Neuronal stem cell (in vitro differentiated cells): ENCODE results near the gene ULK3.

ENCODE experiments used
- DNase-seq: peaks from one replicate; pipeline ENCODE4 v3.0.0-alpha.2; 2013; ENCODE audit warnings: low spot score
- H2AFZ ChIP-seq: one replicate; pipeline ENCODE4 v1.6.1; 2013; ENCODE audit warnings: mild to moderate bottlenecking, low read length, inconsistent platforms
- H2AK5ac ChIP-seq: 2 replicates; pipeline ENCODE4 v1.6.1; 2013; ENCODE audit warnings: low read depth, mild to moderate bottlenecking, inconsistent platforms, low read length, moderate library complexity, mixed read lengths
- H2BK120ac ChIP-seq: 2 replicates; pipeline ENCODE4 v1.6.1; 2013; ENCODE audit warnings: low read depth, mild to moderate bottlenecking, inconsistent platforms, low read length, moderate library complexity, mixed read lengths
- H2BK12ac ChIP-seq: one replicate; pipeline ENCODE4 v1.6.1; 2013; ENCODE audit warnings: low read length, inconsistent platforms
- H2BK15ac ChIP-seq: 2 replicates; pipeline ENCODE4 v1.6.1; 2013; ENCODE audit warnings: mild to moderate bottlenecking, low read length, inconsistent platforms, mixed read lengths
- H2BK5ac ChIP-seq: one replicate; pipeline ENCODE4 v1.6.1; 2013; ENCODE audit warnings: inconsistent platforms, mild to moderate bottlenecking, low read length, moderate library complexity
- H3K14ac ChIP-seq: one replicate; pipeline ENCODE4 v1.6.1; 2013; ENCODE audit warnings: low read length, inconsistent platforms
- H3K18ac ChIP-seq: 2 replicates; pipeline ENCODE4 v1.6.1; 2013; ENCODE audit warnings: low read length, inconsistent platforms
- H3K23ac ChIP-seq: 2 replicates; pipeline ENCODE4 v1.6.1; 2013; ENCODE audit warnings: low read depth, mild to moderate bottlenecking, mixed read lengths, low read length, inconsistent platforms; ENCODE audit not compliant: poor library complexity
- H3K27ac ChIP-seq: replicated peaks from 3 replicates; pipeline ENCODE4 v1.5.1; 2013; ENCODE audit warnings: low read length, inconsistent platforms
- H3K27me3 ChIP-seq, 3 experiments: 2 replicates each; pipeline ENCODE4 v1.6.1; 2013; ENCODE audit warnings: low read length in 3 of 3, mild to moderate bottlenecking in 2 of 3, inconsistent platforms in 1 of 3, low read depth in 1 of 3, mixed read lengths in 1 of 3, moderate library complexity in 1 of 3; ENCODE audit not compliant: control insufficient read depth in 3 of 3, insufficient read depth in 3 of 3
- H3K36me3 ChIP-seq, 2 donors: replicated peaks in 1 of 2; 2 replicates each; pipeline ENCODE4 v1.6.1; 2013; ENCODE audit warnings: low read length in 2 of 2; ENCODE audit not compliant: control insufficient read depth in 2 of 2, insufficient read depth in 2 of 2
- H3K4ac ChIP-seq: 2 replicates; pipeline ENCODE4 v1.6.1; 2013; ENCODE audit warnings: inconsistent platforms, mild to moderate bottlenecking, low read length, moderate library complexity
- H3K4me1 ChIP-seq, 2 donors: 1 replicate in 1 of 2; 2 replicates in 1 of 2; pipeline ENCODE4 v1.6.1; 2013; ENCODE audit warnings: low read length in 2 of 2, low read depth in 1 of 2; ENCODE audit not compliant: control insufficient read depth in 2 of 2, insufficient read depth in 1 of 2
- H3K4me2 ChIP-seq: one replicate; pipeline ENCODE4 v1.6.1; 2013; ENCODE audit warnings: mild to moderate bottlenecking, low read length, inconsistent platforms; ENCODE audit not compliant: insufficient read depth, poor library complexity, severe bottlenecking
- H3K4me3 ChIP-seq, 2 donors: 2 replicates each; pipeline ENCODE4 v1.5.1; 2013; ENCODE audit warnings: low read length in 2 of 2, mild to moderate bottlenecking in 2 of 2, inconsistent platforms in 1 of 2, moderate library complexity in 1 of 2
- H3K79me1 ChIP-seq: one replicate; pipeline ENCODE4 v1.6.1; 2013; ENCODE audit warnings: low read depth, mild to moderate bottlenecking, inconsistent platforms, low read length, moderate library complexity
- H3K9ac ChIP-seq: one replicate; pipeline ENCODE4 v1.6.1; 2013; ENCODE audit warnings: mild to moderate bottlenecking, low read depth, low read length, inconsistent platforms; ENCODE audit not compliant: poor library complexity
- H3K9me3 ChIP-seq, 2 donors: replicated peaks in 1 of 2; 2 replicates each; pipeline versions ENCODE3 to v1.6.1; 2013; ENCODE audit warnings: low read length in 2 of 2, mild to moderate bottlenecking in 2 of 2, inconsistent platforms in 1 of 2, low read depth in 1 of 2, mixed read lengths in 1 of 2, moderate library complexity in 1 of 2; ENCODE audit not compliant: control insufficient read depth in 2 of 2, insufficient read depth in 1 of 2
- H4K8ac ChIP-seq: one replicate; pipeline ENCODE4 v1.6.1; 2013; ENCODE audit warnings: low read depth, mild to moderate bottlenecking, inconsistent platforms, low read length, moderate library complexity
- H4K91ac ChIP-seq: one replicate; pipeline ENCODE4 v1.6.1; 2013; ENCODE audit warnings: low read length, low read depth, mild to moderate bottlenecking, inconsistent platforms; ENCODE audit not compliant: poor library complexity
- WGBS, 2 donors: extraction: QIAGEN DNeasy Blood & Tissue Kit; methylation state at CpG; one replicate each; pipeline ENCODE4 v1.1.7; 2013; ENCODE audit warnings: missing lambda C conversion rate in 2 of 2, mixed read lengths in 1 of 2; ENCODE audit not compliant: insufficient read length in 2 of 2, insufficient replicate concordance in 1 of 2; ENCODE audit errors: extremely low coverage in 2 of 2; 5-methylcytosine and 5-hydroxymethylcytosine counted together

Gene ULK3

GRCh38 chr15:74873756-74874424 is 30.9 kb upstream of the ULK3 start:
- H3K4me2 ChIP-seq: peak overlapping the region; percentile 71
- H3K4ac ChIP-seq: no peak overlapping the region
- no peak overlapping the region for H2AK5ac ChIP-seq
- H3K4me1 ChIP-seq: peaks cover 3 to 4% of the 10 kb centered on the region in 2 donors
- WGBS, 2 donors: no CpG with 5 or more reads among the region's 16 CpGs
- H3K27ac ChIP-seq: no peak overlapping the region
- no peak overlapping the region for H3K23ac ChIP-seq
- peak overlapping the region; percentile 92 for H2AFZ ChIP-seq
- no peak for DNase-seq
- H2BK12ac ChIP-seq: no peak overlapping the region
- no peak overlapping the region for H2BK15ac ChIP-seq
- peaks cover 0 to 1% of the 10 kb centered on the region in 2 donors for H3K9me3 ChIP-seq
- no peak overlapping the region for H4K91ac ChIP-seq
- no peak overlapping the region for H2BK120ac ChIP-seq
- H3K14ac ChIP-seq: no peak overlapping the region
- H3K79me1 ChIP-seq: peaks cover 4% of the 10 kb centered on the region
- H3K36me3 ChIP-seq: peaks cover 2 to 16% of the 10 kb centered on the region in 2 donors
- peak overlapping the region; percentile 76 for H3K18ac ChIP-seq
- H3K27me3 ChIP-seq: peaks cover 0 to 6% (median 0%) of the 10 kb centered on the region in 3 experiments
- peak overlapping the region; percentile 55 to 66 for H3K4me3 ChIP-seq
- H3K9ac ChIP-seq: peak overlapping the region; percentile 55
- no peak overlapping the region for H2BK5ac ChIP-seq
- no peak overlapping the region for H4K8ac ChIP-seq

- Histone ChIP-seq H3K18ac (peak within 1 kb of the TSS; percentile 86), H4K8ac (no peak within 1 kb of the TSS), H2BK15ac (no peak within 1 kb of the TSS), H3K23ac (peak within 1 kb of the TSS; percentile 43), H3K14ac (no peak within 1 kb of the TSS), H3K27ac (peak within 1 kb of the TSS; percentile 54), H3K4ac (no peak within 1 kb of the TSS), H2BK12ac (no peak within 1 kb of the TSS), H3K4me2 (peak within 1 kb of the TSS; percentile 71), H2AFZ (peak within 1 kb of the TSS; percentile 94), H3K36me3 (peaks cover 2 to 23% of the 10 kb centered on the region in 2 donors), H2BK120ac (no peak within 1 kb of the TSS), H3K79me1 (peaks cover 4% of the 10 kb centered on the region), H2AK5ac (no peak within 1 kb of the TSS), H3K27me3 (peaks cover 0 to 6% (median 0%) of the 10 kb centered on the region in 3 experiments), H3K4me1 (peaks cover 3 to 4% of the 10 kb centered on the region in 2 donors), H2BK5ac (no peak within 1 kb of the TSS), H3K4me3 (peak within 1 kb of the TSS; percentile 55 to 91), H4K91ac (no peak within 1 kb of the TSS), H3K9me3 (peaks cover 1 to 4% of the 10 kb centered on the region in 2 donors), H3K9ac (peak within 1 kb of the TSS; percentile 88)
- WGBS, 2 donors: no CpG with 5 or more reads among the region's 52 CpGs
- DNase-seq: peak; percentile 95
Observed at GRCh38 chr15:74873036-74873755, 30.2 kb upstream of the ULK3 start, which contains the start of gene SCAMP2. TSS of gene SCAMP2 (minus strand) at chr15:74873365. CDS start at chr15:74873255, 110 bp downstream.

- H2BK15ac ChIP-seq: no peak overlapping the region
- no peak overlapping the region for H3K23ac ChIP-seq
- H3K4me2 ChIP-seq: peak overlapping the region; percentile 55
- H3K27me3 ChIP-seq: peaks cover 0 to 6% (median 0%) of the 10 kb centered on the region in 3 experiments
- H3K27ac ChIP-seq: no peak overlapping the region
- no peak overlapping the region for H3K18ac ChIP-seq
- H2AK5ac ChIP-seq: no peak overlapping the region
- H4K91ac ChIP-seq: no peak overlapping the region
- no peak overlapping the region for H3K14ac ChIP-seq
- H3K4ac ChIP-seq: no peak overlapping the region
- peaks cover 3 to 4% of the 10 kb centered on the region in 2 donors for H3K4me1 ChIP-seq
- DNase-seq: no peak
- H3K9me3 ChIP-seq: peaks cover 1 to 10% of the 10 kb centered on the region in 2 donors
- no peak overlapping the region for H2BK120ac ChIP-seq
- H3K9ac ChIP-seq: peak overlapping the region; percentile 60
- H2BK12ac ChIP-seq: no peak overlapping the region
- H2AFZ ChIP-seq: peak overlapping the region; percentile 94
- no CpG with 5 or more reads among the region's 11 CpGs for WGBS, 2 donors
- H4K8ac ChIP-seq: no peak overlapping the region
- H2BK5ac ChIP-seq: no peak overlapping the region
- H3K4me3 ChIP-seq: peak overlapping the region; percentile 55 to 91
- H3K79me1 ChIP-seq: peaks cover 4% of the 10 kb centered on the region
- peaks cover 7 to 29% of the 10 kb centered on the region in 2 donors for H3K36me3 ChIP-seq
Observed at GRCh38 chr15:74872702-74873035, 29.7 kb upstream of the ULK3 start.
